ENCODE data around the gene MSI1.

The MSI1 gene

DNA sequence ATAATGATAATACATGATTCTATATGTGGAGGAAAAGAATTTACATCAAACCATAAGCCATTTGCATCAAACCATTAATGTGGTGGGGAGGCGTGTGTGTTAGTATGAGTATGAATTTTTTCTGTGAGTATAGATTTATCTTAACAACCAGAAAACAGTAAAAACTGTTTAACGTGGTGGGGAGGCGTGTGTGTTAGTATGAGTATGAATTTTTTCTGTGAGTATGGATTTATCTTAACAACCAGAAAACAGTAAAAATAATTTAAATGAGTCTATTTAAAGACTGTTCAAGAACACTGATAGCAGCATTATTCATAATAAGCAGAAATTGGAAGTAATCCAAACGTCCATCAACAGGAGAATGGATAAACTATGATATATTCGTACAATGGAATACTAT, 9.1 kb upstream of the MSI1 start:
- DNase-seq (ENCODE audit: low spot score), result no peak
- TF ChIP-seq, protein P1, sequence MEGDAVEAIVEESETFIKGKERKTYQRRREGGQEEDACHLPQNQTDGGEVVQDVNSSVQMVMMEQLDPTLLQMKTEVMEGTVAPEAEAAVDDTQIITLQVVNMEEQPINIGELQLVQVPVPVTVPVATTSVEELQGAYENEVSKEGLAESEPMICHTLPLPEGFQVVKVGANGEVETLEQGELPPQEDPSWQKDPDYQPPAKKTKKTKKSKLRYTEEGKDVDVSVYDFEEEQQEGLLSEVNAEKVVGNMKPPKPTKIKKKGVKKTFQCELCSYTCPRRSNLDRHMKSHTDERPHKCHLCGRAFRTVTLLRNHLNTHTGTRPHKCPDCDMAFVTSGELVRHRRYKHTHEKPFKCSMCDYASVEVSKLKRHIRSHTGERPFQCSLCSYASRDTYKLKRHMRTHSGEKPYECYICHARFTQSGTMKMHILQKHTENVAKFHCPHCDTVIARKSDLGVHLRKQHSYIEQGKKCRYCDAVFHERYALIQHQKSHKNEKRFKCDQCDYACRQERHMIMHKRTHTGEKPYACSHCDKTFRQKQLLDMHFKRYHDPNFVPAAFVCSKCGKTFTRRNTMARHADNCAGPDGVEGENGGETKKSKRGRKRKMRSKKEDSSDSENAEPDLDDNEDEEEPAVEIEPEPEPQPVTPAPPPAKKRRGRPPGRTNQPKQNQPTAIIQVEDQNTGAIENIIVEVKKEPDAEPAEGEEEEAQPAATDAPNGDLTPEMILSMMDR (IDR thresholded peaks at IDR 0.05; ENCODE audit: extremely low read depth, insufficient read depth, missing control alignments), result no peak
- in situ Hi-C loops (cut with MboI; ENCODE audit: low pct_unique_long_range_greater_than_20kb, low sequenced_read_pairs, unreplicated experiment), result no loop called here

- TF ChIP-seq, protein P1 (IDR thresholded peaks at IDR 0.05; ENCODE audit: extremely low read depth, insufficient read depth, missing control alignments), result no peak
- in situ Hi-C loops (cut with MboI; ENCODE audit: low pct_unique_long_range_greater_than_20kb, low sequenced_read_pairs, unreplicated experiment), result no loop called here
- DNase-seq (ENCODE audit: low spot score), result no peak
Measured at GRCh38 chr12:120377611-120378010, 8.6 kb upstream of the MSI1 start.

- in situ Hi-C loops (cut with MboI; ENCODE audit: low pct_unique_long_range_greater_than_20kb, low sequenced_read_pairs, unreplicated experiment), result no loop called here
- TF ChIP-seq, protein P1 (IDR thresholded peaks at IDR 0.05; ENCODE audit: extremely low read depth, insufficient read depth, missing control alignments), result no peak
- no peak for DNase-seq (ENCODE audit: low spot score)
Measured at GRCh38 chr12:120376934-120377572, 8.1 kb upstream of the MSI1 start.

DNA sequence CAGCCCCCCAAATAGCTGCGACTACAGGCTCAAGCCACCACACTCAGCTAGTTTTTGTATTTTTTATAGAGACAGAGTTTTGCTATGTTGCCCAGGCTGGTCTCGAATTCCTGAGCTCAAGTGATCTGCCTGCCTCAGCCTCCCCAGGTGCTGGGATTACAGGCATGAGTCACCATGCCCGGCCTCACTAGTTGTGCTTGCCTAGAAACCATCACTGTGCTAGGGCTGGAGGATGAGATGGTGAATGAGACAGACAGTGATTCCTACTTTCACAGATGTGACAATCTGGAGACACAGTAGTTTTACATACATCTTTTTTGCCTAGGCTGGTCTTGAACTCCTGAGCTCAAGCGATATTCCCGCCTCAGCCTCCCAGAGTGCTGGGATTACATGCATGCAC, 7.5 kb upstream of the MSI1 start:
- in situ Hi-C loops (cut with MboI; ENCODE audit: low pct_unique_long_range_greater_than_20kb, low sequenced_read_pairs, unreplicated experiment), result no loop called here
- TF ChIP-seq, protein P1 (IDR thresholded peaks at IDR 0.05; ENCODE audit: extremely low read depth, insufficient read depth, missing control alignments), result no peak
- DNase-seq (ENCODE audit: low spot score), result no peak

GRCh38 chr12:120376009-120376408, 7.0 kb upstream of the MSI1 start:
- in situ Hi-C loops (cut with MboI; ENCODE audit: low pct_unique_long_range_greater_than_20kb, low sequenced_read_pairs, unreplicated experiment), result no loop called here
- TF ChIP-seq, protein P1 (IDR thresholded peaks at IDR 0.05; ENCODE audit: extremely low read depth, insufficient read depth, missing control alignments), result no peak
- no peak for DNase-seq (ENCODE audit: low spot score)

DNA sequence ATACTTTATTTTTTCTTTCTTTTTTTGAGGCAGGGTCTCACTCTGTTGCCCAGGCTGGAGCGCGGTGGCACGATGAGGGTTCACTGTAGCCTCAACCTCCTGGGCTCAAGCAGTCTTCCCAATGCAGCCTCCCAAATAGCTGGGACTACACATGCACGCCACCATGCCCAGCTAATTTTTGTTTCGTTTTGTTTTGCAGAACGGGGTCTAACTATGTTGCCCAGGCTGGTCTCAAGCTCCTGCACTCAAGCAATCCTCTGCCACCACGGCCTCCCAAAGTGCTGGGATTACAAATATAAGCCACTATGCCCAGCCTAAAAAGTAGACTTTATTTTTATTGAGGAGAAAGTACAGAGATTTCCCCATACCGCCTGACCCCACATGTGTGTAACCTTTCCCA, 4.7 kb upstream of the MSI1 start:
- in situ Hi-C loops (cut with MboI; ENCODE audit: low pct_unique_long_range_greater_than_20kb, low sequenced_read_pairs, unreplicated experiment), result no loop called here
- no peak for DNase-seq (ENCODE audit: low spot score)
- TF ChIP-seq, protein P1 (IDR thresholded peaks at IDR 0.05; ENCODE audit: extremely low read depth, insufficient read depth, missing control alignments), result no peak

Measured in GM13977 (cell line).